NT2/D1 (cell line): ENCODE measurements around the gene HGFAC.

Experiments used
- DNase-seq: peaks from one replicate; pipeline ENCODE4 v3.0.0-alpha.2; 2011; ENCODE audit warnings: low read depth, low spot score
- H3K27me3 ChIP-seq: 2 replicates; pipeline ENCODE4 v1.6.0; 2011; ENCODE audit warnings: mild to moderate bottlenecking; ENCODE audit not compliant: insufficient read length, insufficient read depth
- H3K36me3 ChIP-seq: 2 replicates; pipeline ENCODE4 v1.6.1; 2011; ENCODE audit warnings: mild to moderate bottlenecking, low read length, mixed read lengths; ENCODE audit not compliant: insufficient read depth, insufficient read length
- H3K4me1 ChIP-seq: 2 replicates; pipeline ENCODE4 v1.5.1; 2011; ENCODE audit not compliant: insufficient read depth, insufficient read length
- H3K4me3 ChIP-seq: 2 replicates; pipeline ENCODE4 v1.5.1; 2011; ENCODE audit warnings: low read depth; ENCODE audit not compliant: insufficient read length
- H3K9ac ChIP-seq: 2 replicates; pipeline ENCODE4 v1.6.0; 2011; ENCODE audit warnings: low read depth; ENCODE audit not compliant: insufficient read length
- H3K9me3 ChIP-seq: 2 replicates; pipeline ENCODE4 v1.5.1; 2011; ENCODE audit warnings: mild to moderate bottlenecking, low read length; ENCODE audit not compliant: insufficient read depth
- SUZ12 ChIP-seq: IDR thresholded peaks from 2 replicates; pipeline ENCODE4 v1.6.1; 2011; ENCODE audit not compliant: insufficient read length, insufficient read depth; ENCODE audit errors: extremely low read depth
- YY1 ChIP-seq: IDR thresholded peaks from 2 replicates; pipeline ENCODE4 v1.6.1; 2011; ENCODE audit not compliant: insufficient read length, insufficient read depth
- ZNF274 ChIP-seq: IDR thresholded peaks from 2 replicates; pipeline ENCODE4 v1.6.1; 2011; ENCODE audit warnings: mild to moderate bottlenecking, low read depth, low read length

The HGFAC gene

DNA sequence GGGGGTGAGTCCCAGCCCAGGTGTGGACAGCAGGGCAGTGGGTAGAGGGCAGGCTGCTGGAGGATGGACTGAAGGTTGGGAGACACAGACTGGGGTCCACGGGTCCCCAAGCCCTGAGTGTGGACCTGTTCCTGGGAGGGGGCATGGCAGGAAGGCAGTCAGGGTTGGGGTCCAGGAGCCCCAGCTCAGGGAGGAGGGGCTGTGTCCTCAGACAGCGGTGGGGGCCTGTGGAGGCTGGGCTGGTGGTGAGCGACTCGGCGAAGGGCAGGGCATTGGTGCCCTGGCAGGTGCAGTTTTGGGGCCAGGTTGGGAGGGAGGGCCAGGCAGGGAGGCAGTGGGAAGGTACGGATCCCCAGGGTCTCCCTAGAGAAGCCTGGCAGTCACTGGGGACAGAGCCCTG lies 55.3 kb downstream of the HGFAC start:
- Histone ChIP-seq H3K36me3 (peaks cover 29% of the 10 kb centered on the region), H3K4me3 (no peak overlapping the region), H3K4me1 (peaks cover 52% of the 10 kb centered on the region), H3K9ac (no peak overlapping the region), H3K9me3 (no peaks in the 10 kb centered on the region), H3K27me3 (peaks cover 68% of the 10 kb centered on the region)
- DNase-seq: no peak
- TF ChIP-seq SUZ12 (no peak), ZNF274 (no peak), YY1 (no peak)

DNA sequence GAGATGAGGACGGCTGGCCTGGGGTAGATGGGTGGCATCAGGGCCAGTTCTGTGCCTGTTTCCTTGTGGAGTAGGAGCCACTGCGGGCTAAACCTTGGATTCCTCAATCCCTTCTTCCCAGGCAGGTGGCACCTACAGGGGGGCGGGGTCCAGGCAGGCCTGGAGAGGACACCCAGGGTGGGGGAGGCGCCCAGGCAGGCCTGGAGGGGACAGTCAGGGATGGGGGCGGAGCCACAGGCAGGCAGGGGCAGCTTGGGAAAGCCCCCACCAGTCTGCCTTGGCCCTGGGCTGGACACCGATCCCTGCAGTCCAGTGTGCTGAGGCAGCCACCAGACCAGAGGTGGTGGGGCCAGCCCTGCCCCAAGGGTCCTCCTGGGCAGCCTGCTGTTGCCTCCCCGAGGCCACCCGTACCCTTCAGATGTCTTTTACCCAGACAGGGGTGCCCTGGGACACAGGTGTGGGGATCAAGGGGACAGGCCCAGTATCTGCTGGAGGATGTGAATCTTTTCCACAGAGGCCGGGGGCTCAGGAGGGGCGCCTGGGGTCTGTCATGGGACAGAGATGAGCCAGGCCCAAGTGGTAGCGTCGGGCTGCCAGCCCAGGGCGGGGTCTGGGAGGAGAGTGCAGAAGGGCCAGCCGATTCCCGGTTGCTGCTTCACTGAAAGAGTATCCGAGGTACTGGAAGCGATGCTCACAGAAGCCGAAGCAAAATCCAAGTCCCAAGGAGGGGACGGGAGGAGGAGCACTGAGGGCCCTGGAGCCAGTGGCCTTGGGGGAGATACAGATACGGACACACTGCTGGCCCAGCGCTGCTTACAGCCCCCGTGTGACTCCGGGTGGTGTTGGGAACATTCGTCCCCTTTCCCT lies 56.0 kb downstream of the HGFAC start:
- DNase-seq: no peak

DNA sequence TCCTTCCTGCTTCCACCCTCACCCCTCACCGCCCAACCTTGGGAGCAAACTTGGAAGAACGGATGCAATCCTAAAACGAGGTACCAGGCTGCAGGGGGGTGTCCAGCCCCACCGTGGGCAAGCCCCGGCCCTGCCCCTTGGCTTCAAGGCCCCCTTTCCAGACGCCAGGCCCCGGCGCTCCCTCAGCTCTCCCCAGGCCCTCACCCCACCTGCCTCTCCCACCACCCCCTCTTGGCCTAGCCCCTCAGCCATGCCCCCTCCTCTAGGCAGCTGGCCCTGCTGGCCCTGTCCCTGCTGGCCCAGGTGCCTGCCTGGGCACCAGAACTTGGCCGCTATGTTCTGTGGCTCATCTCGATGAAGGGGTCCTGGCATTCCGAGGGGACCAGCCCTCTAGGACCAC lies 56.6 kb downstream of the HGFAC start:
- H3K27me3 ChIP-seq: peaks cover 68% of the 10 kb centered on the region
- H3K36me3 ChIP-seq: peaks cover 42% of the 10 kb centered on the region
- no peak overlapping the region for H3K9ac ChIP-seq
- no peak overlapping the region for H3K4me3 ChIP-seq
- no peaks in the 10 kb centered on the region for H3K9me3 ChIP-seq
- DNase-seq: no peak
- no peak for TF ChIP-seq ZNF274
- no peak for TF ChIP-seq SUZ12
- no peak for TF ChIP-seq YY1
- H3K4me1 ChIP-seq: peaks cover 46% of the 10 kb centered on the region

More for the DNA sequence above, 56.0 kb downstream of the HGFAC start:
- TF ChIP-seq YY1: no peak
- no peak for TF ChIP-seq SUZ12
- no peak for TF ChIP-seq ZNF274
- H3K4me3 ChIP-seq: no peak overlapping the region
- H3K4me1 ChIP-seq: peaks cover 50% of the 10 kb centered on the region
- H3K9me3 ChIP-seq: no peaks in the 10 kb centered on the region
- no peak overlapping the region for H3K9ac ChIP-seq
- peaks cover 35% of the 10 kb centered on the region for H3K36me3 ChIP-seq
- H3K27me3 ChIP-seq: peaks cover 68% of the 10 kb centered on the region
